ENCODE data around the gene MIPOL1. TPM values are rescaled to one million over a fixed set of nuclear protein-coding genes. Genes with fewer than 3 reads are reported as not detected.
"Not testable (repeated sequence)": the region's sequence is repeated elsewhere in the genome, so short reads cannot be mapped to it uniquely, and the experiment has no call there.

The MIPOL1 gene
- total and polyA plus RNA-seq, 10 donors = 0.50 to 15.5 (median 7.3) TPM

DNA sequence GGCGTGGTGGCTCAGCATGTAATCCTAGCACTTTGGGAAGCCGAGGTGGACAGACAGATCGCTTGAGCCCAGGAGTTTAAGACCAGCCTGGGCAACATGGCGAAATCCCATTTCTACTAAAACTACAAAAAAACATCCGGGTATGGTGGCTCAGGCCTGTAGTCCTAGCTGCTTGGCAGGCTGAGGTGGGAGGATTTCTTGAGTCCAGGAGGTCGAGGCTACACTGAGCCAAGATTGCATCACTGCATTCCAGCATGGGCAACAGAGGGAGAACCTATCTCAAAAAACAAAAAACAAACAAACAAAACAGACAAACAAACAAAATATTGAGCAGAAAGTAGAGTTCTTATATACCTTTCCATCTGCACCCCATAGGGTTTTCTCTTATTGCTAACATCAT is 16.3 kb upstream of the MIPOL1 start:
- H3K9me3 ChIP-seq = no peaks in the 10 kb centered on the region
- 80 to 85% (median 82%) methylated on average over 6 of the region's 6 CpGs for WGBS, 5 donors
- intact Hi-C loops (cut with DNase I; ENCODE audit: low total_unique reads) = no loop called here
- H3K27me3 ChIP-seq (replicated peaks in 1 of 7) = no peaks in the 10 kb centered on the region
- no peak overlapping the region for H3K27ac ChIP-seq
- no peak overlapping the region for H3K4me3 ChIP-seq
- DNase-seq = no peak
- H3K36me3 ChIP-seq = no peaks in the 10 kb centered on the region
- TF ChIP-seq POLR2AphosphoS5 (IDR thresholded peaks at IDR 0.05) (no peak), POLR2A (IDR thresholded peaks at IDR 0.05) (no peak)
- TF ChIP-seq, protein P1, sequence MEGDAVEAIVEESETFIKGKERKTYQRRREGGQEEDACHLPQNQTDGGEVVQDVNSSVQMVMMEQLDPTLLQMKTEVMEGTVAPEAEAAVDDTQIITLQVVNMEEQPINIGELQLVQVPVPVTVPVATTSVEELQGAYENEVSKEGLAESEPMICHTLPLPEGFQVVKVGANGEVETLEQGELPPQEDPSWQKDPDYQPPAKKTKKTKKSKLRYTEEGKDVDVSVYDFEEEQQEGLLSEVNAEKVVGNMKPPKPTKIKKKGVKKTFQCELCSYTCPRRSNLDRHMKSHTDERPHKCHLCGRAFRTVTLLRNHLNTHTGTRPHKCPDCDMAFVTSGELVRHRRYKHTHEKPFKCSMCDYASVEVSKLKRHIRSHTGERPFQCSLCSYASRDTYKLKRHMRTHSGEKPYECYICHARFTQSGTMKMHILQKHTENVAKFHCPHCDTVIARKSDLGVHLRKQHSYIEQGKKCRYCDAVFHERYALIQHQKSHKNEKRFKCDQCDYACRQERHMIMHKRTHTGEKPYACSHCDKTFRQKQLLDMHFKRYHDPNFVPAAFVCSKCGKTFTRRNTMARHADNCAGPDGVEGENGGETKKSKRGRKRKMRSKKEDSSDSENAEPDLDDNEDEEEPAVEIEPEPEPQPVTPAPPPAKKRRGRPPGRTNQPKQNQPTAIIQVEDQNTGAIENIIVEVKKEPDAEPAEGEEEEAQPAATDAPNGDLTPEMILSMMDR (IDR thresholded peaks at IDR 0.05 in 8 of 11, conservative IDR thresholded peaks at IDR 0.05 in 3 of 11) = no peak
- no peaks in the 10 kb centered on the region for H3K4me1 ChIP-seq

DNA sequence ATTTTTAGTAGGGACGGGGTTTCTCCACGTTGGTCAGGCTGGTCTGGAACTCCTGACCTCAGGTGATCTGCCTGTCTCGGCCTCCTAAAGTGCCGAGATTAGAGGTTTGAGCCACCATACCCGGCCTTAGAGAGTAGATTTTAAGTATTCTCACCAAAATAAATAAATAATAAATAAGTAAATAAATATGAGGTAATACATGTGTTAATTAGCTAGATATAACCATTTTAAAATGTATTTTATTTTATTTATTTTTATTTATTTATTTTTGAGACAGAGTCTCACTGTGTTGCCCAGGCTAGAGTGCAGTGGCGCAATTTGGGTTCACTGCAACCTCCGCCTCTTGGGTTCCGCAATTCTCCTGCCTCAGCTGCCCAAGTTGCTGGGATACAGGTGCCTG is 13.2 kb upstream of the MIPOL1 start:
- H3K27ac ChIP-seq; H3K36me3 ChIP-seq; H3K9me3 ChIP-seq; H3K4me3 ChIP-seq; DNase-seq; H3K4me1 ChIP-seq; intact Hi-C loops (cut with DNase I; ENCODE audit: low total_unique reads); H3K27me3 ChIP-seq (replicated peaks in 1 of 7): not testable (repeated sequence)
- WGBS, 5 donors = 80 to 91% (median 84%) methylated on average over 8 of the region's 8 CpGs

DNA sequence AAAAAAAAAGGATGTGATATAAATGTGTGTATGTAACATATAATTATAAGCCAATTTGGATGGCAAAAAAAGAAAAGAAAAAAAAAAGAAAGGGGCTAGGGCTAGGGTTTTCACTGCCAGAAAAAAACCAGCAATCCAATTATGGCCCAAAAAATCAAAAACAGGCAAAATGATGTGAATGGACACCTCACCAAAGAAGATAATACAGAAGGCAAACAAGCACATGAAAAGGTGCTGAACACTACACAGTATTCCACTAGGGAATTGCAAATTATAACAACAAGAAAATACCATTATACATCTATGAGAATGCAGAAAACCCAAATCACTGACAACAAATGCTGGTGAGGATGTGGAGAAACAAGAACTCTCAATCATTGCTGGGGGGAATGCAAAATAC is 12.1 kb upstream of the MIPOL1 start:
- no peaks in the 10 kb centered on the region for H3K4me1 ChIP-seq
- H3K36me3 ChIP-seq = no peaks in the 10 kb centered on the region
- H3K4me3 ChIP-seq = no peak overlapping the region
- H3K27me3 ChIP-seq (replicated peaks in 1 of 7) = no peaks in the 10 kb centered on the region
- peaks cover 0 to 4% (median 0%) of the 10 kb centered on the region in 8 donors for H3K9me3 ChIP-seq
- TF ChIP-seq, protein P1 (IDR thresholded peaks at IDR 0.05 in 8 of 11, conservative IDR thresholded peaks at IDR 0.05 in 3 of 11) = no peak
- TF ChIP-seq POLR2AphosphoS5 (IDR thresholded peaks at IDR 0.05) (no peak), POLR2A (IDR thresholded peaks at IDR 0.05) (no peak)
- no peak for DNase-seq
- no peak overlapping the region for H3K27ac ChIP-seq
- intact Hi-C loops (cut with DNase I; ENCODE audit: low total_unique reads) = no loop called here

DNA sequence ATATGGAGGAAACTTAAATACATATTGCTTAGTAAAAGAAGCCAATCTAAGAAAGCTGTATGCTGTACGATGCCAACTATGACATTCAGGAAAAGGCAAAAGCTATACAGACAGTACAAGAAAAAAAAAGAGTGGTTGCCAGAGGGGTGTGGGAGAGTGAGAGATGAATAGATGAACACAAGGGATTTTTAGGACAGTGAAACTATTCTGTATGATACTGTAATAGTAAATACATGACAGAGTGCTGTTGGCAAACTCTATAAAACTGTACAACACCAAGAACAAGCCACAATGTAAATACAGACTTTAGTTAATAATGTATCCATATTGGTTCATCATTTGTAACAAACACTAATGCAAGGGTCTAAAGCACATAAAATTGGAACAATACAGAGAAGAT is 10.9 kb upstream of the MIPOL1 start:
- no peak for DNase-seq
- Histone ChIP-seq H3K4me1 (no peaks in the 10 kb centered on the region), H3K27me3 (replicated peaks in 1 of 7) (no peaks in the 10 kb centered on the region), H3K9me3 (peaks cover 0 to 4% (median 0%) of the 10 kb centered on the region in 8 donors), H3K27ac (no peak overlapping the region), H3K4me3 (no peak overlapping the region), H3K36me3 (no peaks in the 10 kb centered on the region)
- intact Hi-C loops (cut with DNase I; ENCODE audit: low total_unique reads) = no loop called here
- TF ChIP-seq, protein P1 (IDR thresholded peaks at IDR 0.05 in 8 of 11, conservative IDR thresholded peaks at IDR 0.05 in 3 of 11) = no peak
- no peak for TF ChIP-seq POLR2AphosphoS5 (IDR thresholded peaks at IDR 0.05)
- TF ChIP-seq POLR2A (IDR thresholded peaks at IDR 0.05) = no peak
- 81 to 97% (median 85%) methylated on average over 1 of the region's 1 CpG for WGBS, 5 donors

DNA sequence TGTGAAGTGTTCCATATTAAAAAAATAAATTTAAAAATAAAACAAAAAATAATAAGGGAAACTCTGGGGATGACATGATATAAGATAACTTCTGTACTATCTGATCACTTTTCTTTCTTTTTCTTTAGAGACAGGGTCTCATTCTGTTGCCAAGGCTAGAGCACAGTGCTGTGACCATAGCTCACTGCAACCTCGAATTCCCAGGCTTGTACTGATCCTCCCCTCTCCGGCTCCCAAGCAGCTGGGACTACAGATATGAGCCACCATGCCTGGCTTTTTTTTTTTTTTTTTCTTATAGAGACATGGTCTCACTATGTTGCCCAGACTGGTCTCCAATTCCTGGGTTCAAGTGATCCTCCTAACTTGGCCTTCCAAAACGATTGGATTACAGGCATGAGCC is 10.4 kb upstream of the MIPOL1 start:
- H3K27ac ChIP-seq = no peak overlapping the region
- intact Hi-C loops (cut with DNase I; ENCODE audit: low total_unique reads) = no loop called here
- DNase-seq = no peak
- WGBS, 5 donors = 58 to 72% (median 70%) methylated on average over 3 of the region's 3 CpGs
- TF ChIP-seq, protein P1 (IDR thresholded peaks at IDR 0.05 in 8 of 11, conservative IDR thresholded peaks at IDR 0.05 in 3 of 11) = no peak
- TF ChIP-seq POLR2A (IDR thresholded peaks at IDR 0.05) (no peak), POLR2AphosphoS5 (IDR thresholded peaks at IDR 0.05) (no peak)
- no peaks in the 10 kb centered on the region for H3K36me3 ChIP-seq
- peaks cover 0 to 4% (median 0%) of the 10 kb centered on the region in 8 donors for H3K9me3 ChIP-seq
- H3K27me3 ChIP-seq (replicated peaks in 1 of 7) = no peaks in the 10 kb centered on the region
- H3K4me1 ChIP-seq = no peaks in the 10 kb centered on the region
- H3K4me3 ChIP-seq = no peak overlapping the region

DNA sequence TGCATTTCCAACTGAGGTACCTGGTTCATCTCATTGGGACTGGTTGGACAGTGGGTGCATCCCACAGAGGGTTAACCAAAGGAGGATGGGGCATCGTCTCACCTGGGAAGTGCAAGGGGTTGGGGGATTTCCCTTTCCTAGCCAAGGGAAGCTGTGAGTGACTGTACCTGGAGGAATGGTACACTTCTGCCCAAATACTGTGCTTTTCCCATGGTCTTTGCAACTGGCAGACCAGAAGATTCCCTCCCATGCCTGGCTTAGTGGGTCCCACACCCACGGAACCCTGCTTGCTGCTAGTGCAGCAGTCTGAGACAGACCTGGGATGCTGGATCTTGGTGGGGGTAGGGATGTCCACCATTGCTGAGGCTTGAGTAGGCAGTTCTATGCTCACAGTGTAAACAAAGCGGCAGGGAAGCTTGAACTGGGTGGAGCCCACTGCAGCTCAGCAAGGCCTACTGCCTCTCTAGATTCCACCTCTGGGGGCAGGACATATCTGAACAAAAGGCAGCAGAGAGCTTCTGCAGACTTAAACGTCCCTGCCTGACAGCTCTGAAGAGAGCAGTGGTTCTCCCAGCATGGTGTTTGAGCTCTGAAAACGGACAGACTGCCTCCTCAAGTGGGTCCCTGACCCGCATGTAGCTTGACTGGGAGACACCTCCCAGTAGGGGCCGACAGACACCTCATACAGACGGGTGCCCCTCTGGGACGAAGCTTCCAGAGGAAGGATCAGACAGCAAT is 9.7 kb upstream of the MIPOL1 start:
- H3K36me3 ChIP-seq; H3K4me1 ChIP-seq; DNase-seq; H3K9me3 ChIP-seq; H3K4me3 ChIP-seq; H3K27me3 ChIP-seq (replicated peaks in 1 of 7); intact Hi-C loops (cut with DNase I; ENCODE audit: low total_unique reads); H3K27ac ChIP-seq: not testable (repeated sequence)
- 76 to 81% (median 78%) methylated on average over 7 to 9 of the region's 9 CpGs for WGBS, 5 donors

DNA sequence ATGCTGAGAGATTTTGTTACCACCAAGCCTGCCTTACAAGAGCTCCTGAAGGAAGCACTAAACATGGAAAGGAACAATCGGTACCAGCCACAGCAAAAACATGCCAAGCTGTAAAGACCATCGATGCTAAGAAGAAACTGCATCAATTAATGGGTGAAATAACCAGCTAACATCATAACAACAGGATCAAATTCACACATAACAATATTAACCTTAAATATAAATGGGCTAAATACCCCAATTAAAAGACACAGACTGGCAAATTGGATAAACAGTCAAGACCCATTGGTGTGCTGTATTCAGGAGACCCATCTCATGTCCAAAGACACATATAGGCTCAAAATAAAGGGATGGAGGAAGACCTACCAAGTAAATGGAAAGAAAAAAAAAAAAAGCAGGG is 8.0 kb upstream of the MIPOL1 start:
- 83 to 95% (median 89%) methylated on average over 2 of the region's 2 CpGs for WGBS, 5 donors

More for the DNA sequence above, 8.0 kb upstream of the MIPOL1 start:
- H3K4me3 ChIP-seq; H3K27ac ChIP-seq; DNase-seq; H3K27me3 ChIP-seq (replicated peaks in 1 of 7); intact Hi-C loops (cut with DNase I; ENCODE audit: low total_unique reads); H3K4me1 ChIP-seq; H3K36me3 ChIP-seq; H3K9me3 ChIP-seq: not testable (repeated sequence)
